Natural killer cell (primary cell): ENCODE data around the gene NUDT9. TPM values are rescaled to one million over a fixed set of nuclear protein-coding genes. Genes with fewer than 3 reads are reported as not detected.

Experiments used
- ATAC-seq, 3 donors: fragments of 150-1000 bp in 2 of 3; fragments of 200-7000 bp in 1 of 3; cut with Tn5 transposase; 1 replicate in 1 of 3; 2 replicates in 2 of 3; pipeline ENCODE4 v1.10.0; 2021; ENCODE audit warnings: mild to moderate bottlenecking in 2 of 3, moderate library complexity in 2 of 3
- DNase-seq, 2 donors: peaks; one replicate each; pipeline versions ENCODE4 v3.0.0 to v3.0.0-alpha.2; 2013 to 2021; ENCODE audit warnings: mixed read lengths in 1 of 2
- H3K27ac ChIP-seq: one replicate; pipeline ENCODE4 v1.5.1; 2013; ENCODE audit warnings: mild to moderate bottlenecking, low read length
- H3K27me3 ChIP-seq: one replicate; pipeline ENCODE4 v1.6.1; 2013; ENCODE audit warnings: low read length; ENCODE audit not compliant: control insufficient read depth, insufficient read depth
- H3K36me3 ChIP-seq: one replicate; pipeline ENCODE4 v1.6.1; 2013; ENCODE audit warnings: low read length; ENCODE audit not compliant: control insufficient read depth, insufficient read depth
- H3K4me1 ChIP-seq: one replicate; pipeline ENCODE4 v1.6.1; 2013; ENCODE audit warnings: low read length; ENCODE audit not compliant: control insufficient read depth, insufficient read depth
- H3K4me3 ChIP-seq: one replicate; pipeline ENCODE4 v1.5.1; 2013; ENCODE audit warnings: low read length
- H3K9me3 ChIP-seq: one replicate; pipeline ENCODE4 v1.6.1; 2013; ENCODE audit warnings: low read length; ENCODE audit not compliant: control insufficient read depth, insufficient read depth
- H3K27ac Mint-ChIP-seq, 2 donors: one replicate each; pipeline ENCODE4 v1.8.0; 2022; ENCODE audit warnings: mild to moderate bottlenecking in 2 of 2, mixed read lengths in 2 of 2, moderate library complexity in 1 of 2
- H3K27me3 Mint-ChIP-seq, 2 donors: one replicate each; pipeline ENCODE4 v1.8.0; 2022; ENCODE audit warnings: low read depth in 2 of 2, mixed read lengths in 2 of 2
- H3K36me3 Mint-ChIP-seq: one replicate; pipeline ENCODE4 v1.8.0; 2022; ENCODE audit warnings: mixed read lengths
- H3K4me1 Mint-ChIP-seq, 2 donors: one replicate each; pipeline ENCODE4 v1.8.0; 2022; ENCODE audit warnings: mixed read lengths in 2 of 2
- H3K4me3 Mint-ChIP-seq: one replicate; pipeline ENCODE4 v1.8.0; 2022; ENCODE audit warnings: mild to moderate bottlenecking, moderate library complexity, mixed read lengths
- H3K9me3 Mint-ChIP-seq, 2 donors: one replicate each; pipeline ENCODE4 v1.8.0; 2022; ENCODE audit warnings: mixed read lengths in 2 of 2
- CTCF ChIP-seq: fragments of 200-600 bp; IDR thresholded peaks from one replicate; pipeline ENCODE4 v1.8.0; 2022; ENCODE audit warnings: antibody characterized with exemption
- WGBS: methylation state at CpG from one replicate; pipeline ENCODE4 v1.1.7; 2013; ENCODE audit warnings: missing lambda C conversion rate; ENCODE audit not compliant: insufficient coverage; 5-methylcytosine and 5-hydroxymethylcytosine counted together
- intact Hi-C: fragments of 100-400 bp; cut with micrococcal nuclease; formaldehyde crosslinking; loops from one replicate; pipeline ENCODE4 v1.14.2; 2022
- total RNA-seq, 4 donors: library from RNA; stranded (reverse); fragments of 120-200 nt in 1 of 4; gene quantifications; one replicate each; pipeline versions ENCODE4 v1.2.3 to v1.2.4, GENCODE V29; 2013 to 2022

Gene NUDT9
- total RNA-seq, 3 donors from 2014 or later (not counting 1 experiment from before 2014, with no cell fraction given): 7.3 to 9.6 (median 9.5) TPM

- Mint-ChIP-seq H3K4me1 (peaks cover 38 to 51% of the 10 kb centered on the region in 2 donors), H3K27me3 (no peaks in the 10 kb centered on the region), H3K4me3 (no peak overlapping the region), H3K36me3 (no peaks in the 10 kb centered on the region), H3K9me3 (no peaks in the 10 kb centered on the region), H3K27ac (no peak overlapping the region)
- Histone ChIP-seq H3K4me1 (peaks cover 14% of the 10 kb centered on the region), H3K27me3 (no peaks in the 10 kb centered on the region), H3K9me3 (no peaks in the 10 kb centered on the region), H3K36me3 (no peaks in the 10 kb centered on the region), H3K4me3 (no peak overlapping the region), H3K27ac (no peak overlapping the region)
- TF ChIP-seq CTCF: no peak
- ATAC-seq: no peak
- no peak for DNase-seq
- 100% methylated on average over 2 of the region's 2 CpGs for WGBS
- intact Hi-C loops: no loop called here
Measured at GRCh38 chr4:87425711-87426110, 3.3 kb downstream of the NUDT9 start.

GRCh38 chr4:87426865-87427517, 4.6 kb downstream of the NUDT9 start:
- 95% methylated on average over 3 of the region's 3 CpGs for WGBS
- intact Hi-C loops: no loop called here
- no peak overlapping the region for H3K27ac ChIP-seq
- H3K4me3 Mint-ChIP-seq: no peak overlapping the region
- H3K4me1 Mint-ChIP-seq: peaks cover 37 to 49% of the 10 kb centered on the region in 2 donors
- no peak for TF ChIP-seq CTCF
- H3K27ac Mint-ChIP-seq: no peak overlapping the region
- ATAC-seq (no peak), DNase-seq (no peak)
- no peaks in the 10 kb centered on the region for H3K9me3 ChIP-seq
- H3K4me3 ChIP-seq: no peak overlapping the region
- peaks cover 6% of the 10 kb centered on the region for H3K4me1 ChIP-seq
- no peaks in the 10 kb centered on the region for H3K27me3 ChIP-seq
- H3K36me3 ChIP-seq: no peaks in the 10 kb centered on the region
- H3K9me3 Mint-ChIP-seq: no peaks in the 10 kb centered on the region
- no peaks in the 10 kb centered on the region for H3K27me3 Mint-ChIP-seq
- no peaks in the 10 kb centered on the region for H3K36me3 Mint-ChIP-seq

- Mint-ChIP-seq H3K4me1 (peaks cover 32 to 44% of the 10 kb centered on the region in 2 donors), H3K9me3 (no peaks in the 10 kb centered on the region), H3K27me3 (no peaks in the 10 kb centered on the region), H3K27ac (no peak overlapping the region), H3K4me3 (no peak overlapping the region), H3K36me3 (no peaks in the 10 kb centered on the region)
- no peak for TF ChIP-seq CTCF
- no CpG with 5 or more reads among the region's 1 CpG for WGBS
- H3K4me1 ChIP-seq: peaks cover 5% of the 10 kb centered on the region
- no peaks in the 10 kb centered on the region for H3K27me3 ChIP-seq
- ATAC-seq (no peak), DNase-seq (no peak)
- no peak overlapping the region for H3K27ac ChIP-seq
- no peak overlapping the region for H3K4me3 ChIP-seq
- H3K36me3 ChIP-seq: no peaks in the 10 kb centered on the region
- no peaks in the 10 kb centered on the region for H3K9me3 ChIP-seq
- intact Hi-C loops: no loop called here
Measured at GRCh38 chr4:87427518-87427868, 5.1 kb downstream of the NUDT9 start.

- WGBS: 98% methylated on average over 6 of the region's 6 CpGs
- H3K27me3 Mint-ChIP-seq: no peaks in the 10 kb centered on the region
- no peaks in the 10 kb centered on the region for H3K36me3 ChIP-seq
- H3K9me3 ChIP-seq: no peaks in the 10 kb centered on the region
- H3K4me1 ChIP-seq: peaks cover 1% of the 10 kb centered on the region
- peaks cover 23 to 36% of the 10 kb centered on the region in 2 donors for H3K4me1 Mint-ChIP-seq
- no peak for ATAC-seq
- no peaks in the 10 kb centered on the region for H3K9me3 Mint-ChIP-seq
- H3K27ac ChIP-seq: no peak overlapping the region
- H3K36me3 Mint-ChIP-seq: no peaks in the 10 kb centered on the region
- no peak for DNase-seq
- TF ChIP-seq CTCF: no peak
- no peak overlapping the region for H3K4me3 ChIP-seq
- no peak overlapping the region for H3K27ac Mint-ChIP-seq
- H3K4me3 Mint-ChIP-seq: no peak overlapping the region
- intact Hi-C loops: no loop called here
- H3K27me3 ChIP-seq: no peaks in the 10 kb centered on the region
Measured at GRCh38 chr4:87428979-87429378, 6.6 kb downstream of the NUDT9 start.
